Stomach smooth muscle (tissue), 2 donors: ENCODE data around the gene CHST15.

Experiments
- H3K27ac ChIP-seq: one replicate; pipeline ENCODE4 v1.7.0; 2013; ENCODE audit warnings: mild to moderate bottlenecking, low read length, inconsistent platforms
- H3K27me3 ChIP-seq, 2 donors: one replicate each; pipeline ENCODE4 v1.7.0; 2013; ENCODE audit warnings: low read length in 2 of 2; ENCODE audit not compliant: insufficient read depth in 2 of 2, control insufficient read depth in 1 of 2
- H3K36me3 ChIP-seq, 2 donors: one replicate each; pipeline ENCODE4 v1.7.0; 2013; ENCODE audit warnings: low read length in 2 of 2; ENCODE audit not compliant: control insufficient read depth in 2 of 2, insufficient read depth in 2 of 2
- H3K4me1 ChIP-seq: one replicate; pipeline ENCODE4 v1.7.0; 2013; ENCODE audit warnings: low read length; ENCODE audit not compliant: control insufficient read depth, insufficient read depth
- H3K4me3 ChIP-seq, 2 donors: one replicate each; pipeline ENCODE4 v1.7.0; 2013; ENCODE audit warnings: low read length in 2 of 2
- H3K9ac ChIP-seq, 2 donors: one replicate each; pipeline ENCODE4 v1.7.0; 2013; ENCODE audit warnings: low read length in 2 of 2, mild to moderate bottlenecking in 1 of 2
- H3K9me3 ChIP-seq, 2 donors: one replicate each; pipeline ENCODE4 v1.7.0; 2013; ENCODE audit warnings: low read length in 2 of 2; ENCODE audit not compliant: control insufficient read depth in 2 of 2
- donor health status: healthy.
- donor health status: Pancreatic carcinoma.

Gene CHST15

DNA sequence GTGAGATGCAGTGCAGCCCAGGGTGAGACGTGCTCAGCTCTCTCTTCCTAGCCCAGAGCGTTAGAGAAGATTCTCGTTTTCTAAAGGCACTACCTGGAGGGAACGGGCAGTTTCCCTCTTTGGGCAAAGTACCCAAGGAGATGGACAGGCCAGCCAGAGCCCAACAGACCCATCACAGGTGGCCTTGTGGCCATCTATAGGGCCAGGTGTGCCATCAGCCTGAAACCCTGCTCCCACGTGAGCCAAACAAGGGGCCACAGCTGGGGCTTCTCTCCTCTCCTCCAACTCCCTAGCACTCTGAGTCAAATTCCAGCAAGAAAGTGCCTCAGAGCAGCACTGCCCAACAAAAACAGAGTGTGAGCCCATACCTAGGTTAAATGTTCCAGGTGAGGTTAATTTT lies 22.3 kb downstream of the CHST15 start:
- H3K27me3 ChIP-seq, result no peaks in the 10 kb centered on the region

DNA sequence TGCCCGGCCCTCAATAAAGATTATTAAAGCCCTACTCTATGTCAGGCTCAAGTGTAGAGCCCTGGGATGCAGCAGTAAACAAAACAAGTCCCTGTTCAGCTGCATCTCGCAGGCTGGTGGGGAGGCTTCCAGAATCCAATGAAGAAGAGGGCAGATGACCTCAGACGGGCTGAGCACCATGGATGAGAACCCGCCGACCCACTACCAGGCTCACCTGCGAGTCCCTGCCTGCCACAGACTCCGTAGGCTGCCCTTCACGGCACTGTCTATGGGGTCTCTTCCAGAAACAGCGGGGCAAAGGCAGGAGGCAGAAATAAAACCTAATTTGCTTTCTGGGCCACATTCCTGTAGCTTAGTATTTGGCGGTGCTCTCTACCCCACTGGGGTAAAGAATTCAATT lies 22.7 kb downstream of the CHST15 start:
- Histone ChIP-seq H3K4me3 (no peak overlapping the region), H3K9ac (no peak overlapping the region), H3K36me3 (no peaks in the 10 kb centered on the region), H3K9me3 (no peaks in the 10 kb centered on the region), H3K27me3 (no peaks in the 10 kb centered on the region), H3K4me1 (peaks cover 57% of the 10 kb centered on the region), H3K27ac (peak overlapping the region; percentile 24)

More for the DNA sequence above, 22.3 kb downstream of the CHST15 start:
- no peaks in the 10 kb centered on the region for H3K9me3 ChIP-seq
- no peaks in the 10 kb centered on the region for H3K36me3 ChIP-seq
- H3K4me1 ChIP-seq, result peaks cover 61% of the 10 kb centered on the region
- no peak overlapping the region for H3K4me3 ChIP-seq
- peak overlapping the region; percentile 24 for H3K27ac ChIP-seq
- H3K9ac ChIP-seq, result no peak overlapping the region

DNA sequence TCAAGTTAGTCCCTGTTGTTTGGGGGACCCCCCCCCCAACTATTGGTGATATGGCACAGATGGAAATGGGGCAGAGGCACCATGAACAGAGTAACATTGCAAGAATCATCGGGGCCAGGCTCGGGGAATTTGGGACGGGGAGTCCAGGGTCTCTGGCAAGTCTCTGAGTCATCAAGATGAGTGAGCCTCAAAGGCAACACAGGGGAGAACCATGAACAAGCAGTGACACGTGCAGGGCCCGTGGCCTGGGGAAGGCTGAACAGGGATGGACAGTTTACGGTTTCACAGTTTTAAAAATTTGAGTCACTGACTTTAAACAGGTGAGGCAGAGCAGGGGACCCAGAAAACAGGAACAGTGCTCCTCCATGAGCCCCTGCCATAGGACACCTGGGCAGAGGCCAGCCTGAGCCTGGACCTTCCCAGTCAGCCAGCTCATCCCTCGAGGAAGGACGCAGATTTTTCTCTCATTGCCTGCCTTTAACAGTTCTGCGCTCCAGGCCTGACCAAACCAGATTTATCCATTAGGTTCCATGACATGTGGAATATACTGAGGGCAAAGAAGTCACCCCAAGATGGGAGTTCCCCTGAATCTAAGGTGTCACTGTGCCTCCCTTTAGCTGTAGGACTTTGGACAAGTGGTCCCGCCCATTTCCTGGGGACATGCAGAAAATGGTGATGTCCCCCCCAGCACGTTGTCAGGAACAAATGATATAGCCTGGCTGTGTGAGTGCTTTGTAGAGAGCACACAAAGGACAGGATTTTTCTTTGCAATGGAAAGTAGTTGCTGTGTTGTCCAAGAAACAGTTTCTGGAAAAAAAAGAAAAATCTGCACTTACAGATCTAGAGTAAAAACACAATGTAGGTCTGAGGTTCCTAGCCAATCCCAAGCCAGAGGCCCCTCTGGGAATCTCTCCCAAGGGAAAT lies 23.8 kb downstream of the CHST15 start:
- Histone ChIP-seq H3K9me3 (no peaks in the 10 kb centered on the region), H3K27ac (peak overlapping the region; percentile 6), H3K4me1 (peaks cover 53% of the 10 kb centered on the region), H3K27me3 (no peaks in the 10 kb centered on the region), H3K36me3 (no peaks in the 10 kb centered on the region), H3K9ac (no peak overlapping the region), H3K4me3 (no peak overlapping the region)

DNA sequence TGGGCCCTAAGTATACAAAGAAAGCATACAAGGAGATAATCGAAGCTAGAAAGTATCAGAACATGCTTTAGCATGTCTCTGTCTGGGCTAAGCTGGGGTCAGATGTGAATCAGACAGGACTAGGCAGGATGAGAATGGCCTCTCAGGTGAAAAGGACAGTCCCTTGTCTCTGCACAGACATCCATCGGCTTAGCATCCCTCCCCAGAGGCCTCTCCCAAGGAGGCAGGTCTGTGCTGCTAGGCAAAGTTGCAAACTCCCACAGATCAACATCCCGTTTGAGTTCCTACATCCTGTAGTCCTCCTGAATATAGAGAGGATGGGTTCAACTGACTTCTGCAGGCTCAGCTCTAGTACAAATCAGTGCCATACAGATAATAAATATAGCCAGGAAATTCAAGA lies 24.5 kb downstream of the CHST15 start:
- Histone ChIP-seq H3K9ac (no peak overlapping the region), H3K36me3 (no peaks in the 10 kb centered on the region), H3K9me3 (no peaks in the 10 kb centered on the region), H3K4me1 (peaks cover 51% of the 10 kb centered on the region), H3K27ac (peak overlapping the region; percentile 6), H3K4me3 (no peak overlapping the region), H3K27me3 (no peaks in the 10 kb centered on the region)

DNA sequence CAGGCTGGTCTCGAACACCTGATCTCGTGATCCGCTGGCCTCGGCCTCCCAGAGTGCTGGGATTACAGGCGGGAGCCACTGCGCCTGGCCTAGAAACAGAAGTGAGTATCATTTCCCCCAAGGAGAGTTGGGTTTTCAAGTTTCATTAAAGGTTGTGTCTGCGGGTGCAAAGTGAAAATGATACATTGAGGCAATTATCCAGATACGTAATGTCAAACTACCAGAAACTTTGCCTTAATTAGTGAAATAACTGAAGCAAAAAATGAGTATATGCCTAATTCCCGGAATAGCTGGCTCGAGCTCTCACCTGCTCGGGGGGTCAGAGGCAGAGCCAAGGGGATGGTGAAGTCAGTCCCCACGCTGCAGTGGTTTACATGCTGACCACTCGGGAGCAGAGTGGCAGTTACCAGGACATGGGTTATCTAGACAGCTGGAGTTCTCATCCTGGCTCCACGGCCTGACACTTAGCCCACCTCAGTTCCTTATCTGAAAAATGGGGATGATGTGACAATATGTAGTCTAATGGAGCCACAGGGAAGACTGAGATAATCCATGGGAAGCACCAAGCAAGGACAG lies 25.5 kb downstream of the CHST15 start:
- no peaks in the 10 kb centered on the region for H3K27me3 ChIP-seq
- H3K27ac ChIP-seq, result no peak overlapping the region
- H3K4me3 ChIP-seq, result no peak overlapping the region
- no peak overlapping the region for H3K9ac ChIP-seq
- H3K9me3 ChIP-seq, result no peaks in the 10 kb centered on the region
- H3K4me1 ChIP-seq, result peaks cover 52% of the 10 kb centered on the region
- H3K36me3 ChIP-seq, result no peaks in the 10 kb centered on the region

DNA sequence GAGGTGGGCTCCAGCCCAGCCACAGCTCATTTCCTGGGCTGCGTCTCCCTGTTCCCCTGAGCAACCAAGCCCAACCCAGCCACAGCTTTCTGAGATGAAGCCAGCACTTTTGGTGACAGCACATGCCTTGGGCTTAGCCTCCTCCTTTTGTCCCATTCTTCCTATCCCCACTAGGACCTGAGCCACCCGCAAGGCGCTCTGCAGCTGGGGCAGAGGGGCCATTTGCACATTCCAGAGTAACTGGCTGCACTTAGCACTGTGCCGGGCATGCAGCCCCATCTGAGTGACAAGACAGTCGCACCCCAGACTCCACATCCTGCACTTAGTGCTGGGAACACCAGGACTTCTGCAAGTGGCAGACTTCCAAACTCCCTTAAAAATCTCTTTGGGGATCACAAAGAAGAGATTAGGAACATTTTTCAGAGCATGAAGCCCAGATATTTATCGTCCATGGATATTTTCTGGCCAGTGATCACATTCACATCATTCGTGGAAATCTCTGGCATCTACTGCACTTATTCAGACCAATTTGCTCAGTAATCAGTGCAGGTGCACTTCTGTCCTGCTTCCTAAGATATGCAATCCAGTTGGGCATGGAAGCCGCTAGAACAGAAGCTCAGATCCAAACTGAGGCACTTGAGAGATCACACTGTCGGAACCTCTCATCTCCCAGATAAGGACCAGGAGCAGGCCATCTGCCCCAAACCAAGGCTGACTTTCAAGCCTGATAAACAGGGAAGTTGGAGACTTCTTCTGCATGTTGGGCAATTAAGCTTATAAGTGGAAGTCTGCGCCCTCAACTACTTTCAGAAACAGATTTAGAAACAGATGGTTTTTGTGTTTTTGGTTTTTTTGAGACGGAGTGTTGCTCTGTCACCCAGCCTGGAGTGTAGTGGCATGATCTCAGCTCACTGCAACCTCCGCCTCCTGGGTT lies 26.4 kb downstream of the CHST15 start:
- no peaks in the 10 kb centered on the region for H3K36me3 ChIP-seq
- H3K9me3 ChIP-seq, result no peaks in the 10 kb centered on the region
- H3K4me1 ChIP-seq, result peaks cover 53% of the 10 kb centered on the region
- no peaks in the 10 kb centered on the region for H3K27me3 ChIP-seq
- peak overlapping the region in 1 of 2 donors; percentile 13 for H3K9ac ChIP-seq
- no peak overlapping the region for H3K4me3 ChIP-seq
- no peak overlapping the region for H3K27ac ChIP-seq

DNA sequence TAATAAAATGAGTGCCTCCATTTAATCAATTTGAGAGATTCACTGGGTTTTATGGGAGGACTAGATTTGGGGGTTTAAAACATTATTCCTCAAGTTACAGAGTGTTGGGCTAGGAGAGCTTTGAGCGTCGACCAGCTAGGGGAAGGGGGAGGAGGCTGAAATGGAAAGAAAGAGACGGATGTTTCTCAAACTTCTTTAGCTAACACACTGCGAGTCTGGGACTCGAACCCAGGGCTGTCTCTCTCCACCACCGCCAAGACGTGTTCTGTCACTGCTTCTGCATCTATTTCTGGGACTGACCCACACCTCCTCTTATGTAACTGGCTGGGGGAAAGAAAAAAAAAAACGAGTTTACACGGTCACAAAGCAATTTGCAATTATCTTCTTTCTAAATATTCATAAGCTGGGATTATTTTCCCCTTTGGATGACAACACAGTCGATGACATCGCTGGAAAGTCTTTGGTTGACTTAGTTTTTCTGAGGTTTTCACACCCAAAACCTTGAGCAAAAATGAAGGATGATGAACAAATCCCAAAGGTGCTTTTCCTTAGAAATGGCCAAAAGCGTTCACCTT lies 27.2 kb downstream of the CHST15 start:
- Histone ChIP-seq H3K27me3 (no peaks in the 10 kb centered on the region), H3K36me3 (no peaks in the 10 kb centered on the region), H3K4me1 (peaks cover 52% of the 10 kb centered on the region), H3K27ac (peak overlapping the region; percentile 2), H3K9ac (no peak overlapping the region), H3K4me3 (peak overlapping the region in 1 of 2 donors; percentile 9), H3K9me3 (no peaks in the 10 kb centered on the region)

DNA sequence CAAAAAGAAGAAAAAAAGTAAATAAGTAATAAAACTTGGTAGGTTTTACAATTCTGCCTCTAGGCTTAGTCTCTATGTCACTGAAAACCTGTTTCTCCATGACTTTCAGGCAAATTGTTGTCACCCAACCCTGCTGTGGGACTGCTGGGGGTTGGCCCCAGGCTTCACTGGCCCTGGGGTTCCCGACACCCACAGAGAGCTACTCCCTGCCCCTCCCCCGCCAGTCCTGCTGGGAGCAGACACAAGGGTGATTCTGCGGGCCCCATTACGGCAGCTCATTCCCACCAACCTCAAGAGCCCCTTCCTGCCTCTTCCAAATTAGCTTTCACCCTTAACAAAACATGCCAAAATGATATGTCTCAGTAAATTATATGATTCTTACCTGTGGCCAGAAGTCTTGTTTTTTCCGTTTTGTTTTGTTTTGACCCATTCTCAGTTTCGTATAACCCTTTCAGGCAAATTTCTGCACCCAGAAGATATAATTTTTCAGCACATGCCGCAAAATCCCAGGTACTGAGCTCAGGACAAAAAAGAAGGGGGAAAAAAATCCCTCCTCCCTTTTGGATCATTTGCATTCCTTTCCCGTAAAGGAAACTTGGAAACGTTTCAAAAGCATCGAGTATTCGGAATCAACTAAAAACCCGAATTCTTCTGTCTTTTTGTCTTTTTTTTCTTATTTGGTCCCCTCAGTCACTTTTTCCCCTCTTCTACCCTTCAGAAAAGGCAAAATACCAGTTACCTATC lies 27.8 kb downstream of the CHST15 start:
- Histone ChIP-seq H3K36me3 (no peaks in the 10 kb centered on the region), H3K4me1 (peaks cover 49% of the 10 kb centered on the region), H3K27ac (peak overlapping the region; percentile 2), H3K9me3 (no peaks in the 10 kb centered on the region), H3K9ac (no peak overlapping the region), H3K27me3 (no peaks in the 10 kb centered on the region), H3K4me3 (no peak overlapping the region)

DNA sequence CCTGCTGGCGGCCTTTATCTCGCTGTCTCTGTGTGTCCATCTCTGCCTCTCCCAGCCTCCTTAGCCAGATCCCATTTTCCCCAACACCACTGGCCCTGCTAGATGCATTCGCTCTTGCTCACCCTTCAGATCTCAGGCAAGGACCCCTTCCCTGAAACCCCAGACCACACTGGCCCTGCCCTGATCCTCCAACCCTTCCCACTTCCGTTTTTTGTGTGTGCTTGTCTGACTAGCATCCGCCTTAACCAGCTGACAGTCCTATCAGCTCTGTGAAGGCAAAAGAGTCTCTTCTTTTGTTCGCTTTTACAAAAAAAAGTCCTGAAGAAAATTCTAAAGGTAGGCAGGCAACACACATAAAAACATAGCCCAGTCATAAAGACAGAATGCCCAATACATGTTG lies 28.7 kb downstream of the CHST15 start:
- H3K27me3 ChIP-seq, result no peaks in the 10 kb centered on the region
- H3K36me3 ChIP-seq, result no peaks in the 10 kb centered on the region
- no peak overlapping the region for H3K9ac ChIP-seq
- H3K9me3 ChIP-seq, result no peaks in the 10 kb centered on the region
- no peak overlapping the region for H3K4me3 ChIP-seq
- peaks cover 45% of the 10 kb centered on the region for H3K4me1 ChIP-seq
- peak overlapping the region; percentile 62 for H3K27ac ChIP-seq
